HL-60/S4 (cell line): ENCODE results near the gene ERMARD.

Experiments used
- in situ Hi-C: fragments of 300-500 bp; cut with MboI; formaldehyde crosslinking; loops from 2 replicates; pipeline ENCODE4 v1.14.3; 2022; ENCODE audit warnings: low sequenced_read_pairs

The ERMARD gene

GRCh38 chr6:169783401-169783800, 32.0 kb downstream of the ERMARD start:
- in situ Hi-C loops = no loop called here

GRCh38 chr6:169783971-169784820, 32.8 kb downstream of the ERMARD start:
- in situ Hi-C loops = no loop called here

GRCh38 chr6:169784821-169785340, 33.5 kb downstream of the ERMARD start:
- in situ Hi-C loops = no loop called here

GRCh38 chr6:169785566-169785965, 34.1 kb downstream of the ERMARD start:
- in situ Hi-C loops = no loop called here

- in situ Hi-C loops = no loop called here
These were observed 34.9 kb downstream of the ERMARD start for GRCh38 chr6:169786349-169786748.

GRCh38 chr6:169787797-169788196, 36.4 kb downstream of the ERMARD start:
- in situ Hi-C loops = no loop called here

GRCh38 chr6:169788809-169789145, 37.4 kb downstream of the ERMARD start:
- in situ Hi-C loops = no loop called here

- in situ Hi-C loops = no loop called here
These were observed 37.9 kb downstream of the ERMARD start for GRCh38 chr6:169789146-169789943.

- in situ Hi-C loops = loop anchor here (10.0 kb wide), 1 partner anchor 735 kb away; no protein-coding TSS in a partner anchor
These were observed 38.8 kb downstream of the ERMARD start for GRCh38 chr6:169789944-169790927.

GRCh38 chr6:169791721-169792131, 40.3 kb downstream of the ERMARD start:
- in situ Hi-C loops = loop anchor here (10.0 kb wide), 1 partner anchor 733 kb away; no protein-coding TSS in a partner anchor

GRCh38 chr6:169792306-169793015, 41.0 kb downstream of the ERMARD start:
- in situ Hi-C loops = loop anchor here (10.0 kb wide), 1 partner anchor 732 kb away; no protein-coding TSS in a partner anchor

- in situ Hi-C loops = loop anchor here (10.0 kb wide), 1 partner anchor 731 kb away; no protein-coding TSS in a partner anchor
These were observed 42.0 kb downstream of the ERMARD start for GRCh38 chr6:169793408-169793807.

GRCh38 chr6:169794317-169795055, 43.1 kb downstream of the ERMARD start:
- in situ Hi-C loops = loop anchor here (10.0 kb wide), 1 partner anchor 730 kb away; no protein-coding TSS in a partner anchor

GRCh38 chr6:169795196-169795595, 43.8 kb downstream of the ERMARD start:
- in situ Hi-C loops = loop anchor here (10.0 kb wide), 1 partner anchor 730 kb away; no protein-coding TSS in a partner anchor

GRCh38 chr6:169798764-169799473, 47.5 kb downstream of the ERMARD start:
- in situ Hi-C loops = loop anchor here (10.0 kb wide), 1 partner anchor 726 kb away; no protein-coding TSS in a partner anchor

GRCh38 chr6:169799474-169799926, 48.1 kb downstream of the ERMARD start:
- in situ Hi-C loops = loop anchor here (10.0 kb wide), 1 partner anchor 725 kb away; no protein-coding TSS in a partner anchor

GRCh38 chr6:169800116-169800667, 48.8 kb downstream of the ERMARD start:
- in situ Hi-C loops = no loop called here
